ENCODE data around the gene FHOD3.

Gene FHOD3

DNA sequence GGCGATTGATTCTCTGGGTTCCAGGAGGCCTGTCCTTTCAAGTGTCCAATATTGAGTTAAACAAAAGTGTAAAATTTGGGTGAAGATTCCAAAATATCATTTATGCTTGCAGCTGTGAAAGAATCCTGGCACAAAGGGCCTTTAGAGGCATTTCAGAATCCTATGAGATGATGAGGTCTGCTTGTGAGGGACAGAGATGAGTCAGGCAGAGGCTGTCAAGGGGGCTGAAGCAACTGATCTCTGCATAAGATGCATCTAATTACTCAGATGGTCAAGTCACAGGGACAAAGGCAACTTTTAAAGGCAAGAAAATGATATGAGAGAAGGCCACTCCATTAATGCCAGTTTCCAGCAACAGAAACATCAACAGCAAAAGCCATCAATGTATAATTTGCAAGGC is 78.8 kb downstream of the FHOD3 start:
- H3K4me3 ChIP-seq (replicated peaks; ENCODE audit: low read depth, low read length), result no peak overlapping the region
- DNase-seq (ENCODE audit: extremely low read depth, low read depth), result no peak
- TF ChIP-seq, protein P1, sequence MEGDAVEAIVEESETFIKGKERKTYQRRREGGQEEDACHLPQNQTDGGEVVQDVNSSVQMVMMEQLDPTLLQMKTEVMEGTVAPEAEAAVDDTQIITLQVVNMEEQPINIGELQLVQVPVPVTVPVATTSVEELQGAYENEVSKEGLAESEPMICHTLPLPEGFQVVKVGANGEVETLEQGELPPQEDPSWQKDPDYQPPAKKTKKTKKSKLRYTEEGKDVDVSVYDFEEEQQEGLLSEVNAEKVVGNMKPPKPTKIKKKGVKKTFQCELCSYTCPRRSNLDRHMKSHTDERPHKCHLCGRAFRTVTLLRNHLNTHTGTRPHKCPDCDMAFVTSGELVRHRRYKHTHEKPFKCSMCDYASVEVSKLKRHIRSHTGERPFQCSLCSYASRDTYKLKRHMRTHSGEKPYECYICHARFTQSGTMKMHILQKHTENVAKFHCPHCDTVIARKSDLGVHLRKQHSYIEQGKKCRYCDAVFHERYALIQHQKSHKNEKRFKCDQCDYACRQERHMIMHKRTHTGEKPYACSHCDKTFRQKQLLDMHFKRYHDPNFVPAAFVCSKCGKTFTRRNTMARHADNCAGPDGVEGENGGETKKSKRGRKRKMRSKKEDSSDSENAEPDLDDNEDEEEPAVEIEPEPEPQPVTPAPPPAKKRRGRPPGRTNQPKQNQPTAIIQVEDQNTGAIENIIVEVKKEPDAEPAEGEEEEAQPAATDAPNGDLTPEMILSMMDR (IDR thresholded peaks at IDR 0.05; ENCODE audit: low read depth, low read length, missing control alignments), result no peak

DNA sequence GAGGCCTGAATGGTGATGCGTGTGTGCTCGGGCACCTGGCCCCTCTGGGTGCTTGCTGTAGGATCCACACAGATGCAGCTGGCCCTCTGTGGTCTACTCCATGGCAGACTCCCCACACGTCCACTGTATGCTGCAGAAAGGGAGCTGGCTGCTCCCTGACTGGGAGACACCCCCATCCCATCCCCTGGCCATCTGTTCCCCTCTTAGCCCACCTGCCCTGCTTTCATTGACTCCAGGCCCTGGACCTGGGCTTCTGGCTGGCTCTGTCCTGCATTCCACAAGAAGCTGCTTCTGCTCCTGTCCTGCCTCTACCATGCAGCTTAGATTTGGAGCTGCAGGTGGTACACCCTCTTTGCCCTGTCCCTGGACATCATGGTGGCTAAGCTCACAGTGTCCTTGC is 80.1 kb downstream of the FHOD3 start:
- no peak for DNase-seq (ENCODE audit: extremely low read depth, low read depth)
- TF ChIP-seq, protein P1 (IDR thresholded peaks at IDR 0.05; ENCODE audit: low read depth, low read length, missing control alignments), result no peak
- H3K4me3 ChIP-seq (replicated peaks; ENCODE audit: low read depth, low read length), result no peak overlapping the region

DNA sequence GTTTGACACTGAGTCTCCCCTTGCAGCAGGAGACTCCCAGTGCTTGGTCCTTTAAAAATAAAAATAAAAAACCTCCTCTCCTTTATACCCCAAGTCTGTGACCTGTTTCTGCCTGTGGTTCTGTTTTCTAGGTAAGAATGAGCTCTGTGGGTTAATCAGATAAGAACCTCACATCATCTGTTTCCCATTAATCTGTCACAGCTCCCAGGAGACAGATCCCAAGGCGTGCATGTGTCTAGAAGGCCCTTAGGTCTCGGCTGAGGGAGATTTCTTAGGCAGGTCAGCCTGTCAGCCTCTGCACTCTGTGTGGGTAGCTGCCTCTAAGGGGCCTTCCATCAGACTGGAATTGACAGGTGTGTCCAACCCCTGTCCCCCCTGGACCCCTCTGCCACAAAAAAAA is 80.7 kb downstream of the FHOD3 start:
- no peak overlapping the region for H3K4me3 ChIP-seq (replicated peaks; ENCODE audit: low read depth, low read length)
- TF ChIP-seq, protein P1 (IDR thresholded peaks at IDR 0.05; ENCODE audit: low read depth, low read length, missing control alignments), result no peak
- DNase-seq (ENCODE audit: extremely low read depth, low read depth), result no peak

DNA sequence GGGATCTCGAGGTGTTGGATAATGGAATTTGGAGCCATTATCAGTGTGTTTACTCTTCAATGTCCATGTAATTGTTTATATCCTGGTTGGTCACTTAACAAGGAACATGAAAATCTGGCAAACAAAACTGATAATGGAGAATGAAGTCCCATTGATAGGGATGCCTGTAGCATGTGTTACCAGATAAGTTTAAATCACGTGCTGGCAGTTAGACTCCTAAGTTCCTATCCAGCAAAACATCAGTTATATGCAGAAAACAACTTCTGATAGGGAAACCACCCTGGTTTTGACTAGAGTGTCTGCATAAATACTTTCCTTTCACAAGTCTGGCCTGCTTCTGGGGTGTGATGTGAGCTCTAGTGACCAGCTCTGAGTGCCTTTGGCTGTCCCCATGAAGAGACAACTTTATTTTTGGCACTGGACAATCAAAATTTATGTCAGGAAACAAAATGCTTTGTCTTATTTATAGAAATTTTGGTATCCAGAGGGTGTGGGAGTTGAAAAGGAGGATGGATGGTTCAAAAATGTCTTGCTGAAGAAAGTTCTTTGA is 82.0 kb downstream of the FHOD3 start:
- TF ChIP-seq, protein P1 (IDR thresholded peaks at IDR 0.05; ENCODE audit: low read depth, low read length, missing control alignments), result no peak
- DNase-seq (ENCODE audit: extremely low read depth, low read depth), result no peak
- no peak overlapping the region for H3K4me3 ChIP-seq (replicated peaks; ENCODE audit: low read depth, low read length)

DNA sequence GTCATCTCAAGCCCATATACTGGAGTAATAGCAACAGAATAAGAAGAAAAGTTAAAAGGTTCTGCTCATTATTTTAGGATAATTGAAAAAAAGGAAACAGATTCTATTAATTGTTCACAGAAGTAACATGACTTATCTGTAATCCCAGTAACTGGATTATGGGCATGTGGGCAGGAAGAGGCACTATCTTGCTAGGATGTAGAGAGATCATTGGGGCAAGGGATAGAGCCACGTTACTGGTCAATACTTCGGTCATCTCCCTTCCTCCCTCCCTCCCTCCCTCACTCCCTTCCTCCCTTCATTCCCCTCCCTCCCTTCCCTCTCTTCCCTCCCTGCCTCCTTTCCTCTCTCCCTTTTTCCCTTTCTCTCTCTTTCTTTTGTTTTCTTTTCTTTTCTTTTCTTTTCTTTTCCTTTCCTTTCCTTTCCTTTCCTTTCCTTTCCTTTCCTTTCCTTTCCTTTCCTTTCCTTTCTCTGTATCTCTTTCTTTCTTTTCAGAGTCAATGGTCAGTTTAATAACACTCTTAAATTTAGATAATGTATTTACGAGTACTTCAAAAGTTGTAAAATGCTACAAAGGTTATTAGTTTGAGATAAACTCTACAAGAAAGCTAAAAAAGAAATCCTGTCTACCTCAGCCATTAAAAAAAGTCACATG is 82.8 kb downstream of the FHOD3 start:
- TF ChIP-seq, protein P1 (IDR thresholded peaks at IDR 0.05; ENCODE audit: low read depth, low read length, missing control alignments), result no peak
- no peak for DNase-seq (ENCODE audit: extremely low read depth, low read depth)
- no peak overlapping the region for H3K4me3 ChIP-seq (replicated peaks; ENCODE audit: low read depth, low read length)

DNA sequence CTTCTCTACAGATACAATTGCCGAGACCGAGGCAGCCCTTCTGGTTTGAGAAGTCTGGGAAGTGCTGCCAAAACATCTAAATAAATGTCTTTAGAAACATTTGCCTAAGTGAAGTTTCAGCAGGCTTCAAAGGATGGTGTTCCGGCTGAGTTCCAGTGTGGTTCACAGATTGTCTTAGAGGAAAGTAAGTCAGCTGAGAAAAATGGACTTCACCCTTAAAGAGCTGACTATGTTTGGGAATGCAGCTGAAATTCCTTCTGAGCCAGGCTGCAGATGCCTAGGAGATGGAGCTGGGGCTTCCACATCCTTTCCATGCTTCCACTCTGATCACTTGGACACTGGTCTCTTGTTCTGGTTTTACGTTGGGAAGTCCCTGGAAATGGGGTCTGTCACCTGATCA is 83.6 kb downstream of the FHOD3 start:
- DNase-seq (ENCODE audit: extremely low read depth, low read depth), result no peak
- no peak overlapping the region for H3K4me3 ChIP-seq (replicated peaks; ENCODE audit: low read depth, low read length)
- TF ChIP-seq, protein P1 (IDR thresholded peaks at IDR 0.05; ENCODE audit: low read depth, low read length, missing control alignments), result no peak

DNA sequence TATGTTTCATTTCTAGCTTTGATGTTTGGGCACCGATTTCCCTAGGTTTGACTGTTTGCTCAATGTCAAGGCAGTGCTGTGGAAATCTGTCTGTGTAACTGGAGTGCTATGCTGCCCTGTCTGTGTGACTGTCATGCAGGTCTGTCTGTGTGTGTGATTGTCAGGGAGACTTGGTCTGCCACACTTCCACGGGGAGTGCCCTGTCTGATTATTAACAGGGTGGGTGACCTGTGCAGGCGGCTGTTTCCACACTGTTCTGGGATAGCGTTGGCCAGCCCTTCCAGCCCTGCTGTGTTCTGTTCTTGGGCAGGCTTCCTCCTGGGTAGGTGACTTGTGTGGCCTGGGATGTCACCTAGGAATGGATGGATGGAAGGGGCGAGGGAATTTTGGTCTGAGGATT is 85.3 kb downstream of the FHOD3 start:
- no peak for DNase-seq (ENCODE audit: extremely low read depth, low read depth)
- no peak overlapping the region for H3K4me3 ChIP-seq (replicated peaks; ENCODE audit: low read depth, low read length)
- TF ChIP-seq, protein P1 (IDR thresholded peaks at IDR 0.05; ENCODE audit: low read depth, low read length, missing control alignments), result no peak

Measured in HFF-Myc (cell line).